HepG2 (cell line): ENCODE results near the gene RRP12. TPM values are rescaled to one million over a fixed set of nuclear protein-coding genes. Genes with fewer than 3 reads are reported as not detected.

Experiments used
- IRF1 ChIP-seq: sonication (generic); formaldehyde crosslinking; IDR thresholded peaks from 2 replicates; pipeline ENCODE4 v1.4.0; 2020; ENCODE audit warnings: low read depth, mild to moderate bottlenecking, missing genetic modification reagents
- MAZ ChIP-seq, 2 experiments: sonication (generic) in 1 of 2; formaldehyde crosslinking in 1 of 2; IDR thresholded peaks; 2 replicates each; pipeline versions ENCODE4 v1.5.0 to v1.6.1; 2012 to 2020; ENCODE audit warnings: low read depth in 2 of 2, mild to moderate bottlenecking in 2 of 2, borderline replicate concordance in 1 of 2, improper control_type of control experiment in 1 of 2, low read length in 1 of 2, missing genetic modification reagents in 1 of 2, moderate library complexity in 1 of 2
- MIXL1 ChIP-seq: IDR thresholded peaks from 2 replicates; pipeline ENCODE4 v1.6.1; 2016
- MTA3 ChIP-seq: sonication (generic); formaldehyde crosslinking; IDR thresholded peaks from 2 replicates; pipeline ENCODE4 v1.4.0; 2020; ENCODE audit warnings: missing genetic modification reagents
- NKX3-1 ChIP-seq: sonication (generic); formaldehyde crosslinking; IDR thresholded peaks from 2 replicates; pipeline ENCODE4 v1.5.0; 2020; ENCODE audit warnings: missing genetic modification reagents
- PCBP1 ChIP-seq: fragments of 200-400 bp; formaldehyde crosslinking; IDR thresholded peaks from 2 replicates; pipeline ENCODE4 v1.6.1; 2017; ENCODE audit warnings: mild to moderate bottlenecking, low read depth, low read length, borderline replicate concordance
- POLR2G ChIP-seq: fragments of 200-400 bp; formaldehyde crosslinking; IDR thresholded peaks from 2 replicates; pipeline ENCODE4 v1.6.1; 2018; ENCODE audit warnings: mild to moderate bottlenecking, low read depth, low read length, moderate library complexity
- TCF12 ChIP-seq, 2 experiments: fragments of 450-650 bp in 1 of 2; sonication (generic) in 1 of 2; formaldehyde crosslinking in 1 of 2; IDR thresholded peaks; 2 replicates each; pipeline versions ENCODE4 v1.6.1 to v1.8.0; 2017 to 2022; ENCODE audit warnings: antibody characterized with exemption in 1 of 2, mild to moderate bottlenecking in 1 of 2, missing genetic modification reagents in 1 of 2, moderate library complexity in 1 of 2
- ZNF256 ChIP-seq: sonication (generic); formaldehyde crosslinking; conservative IDR thresholded peaks from 2 replicates; pipeline ENCODE4 v1.4.0; 2020; ENCODE audit warnings: missing genetic modification reagents
- ZNF318 ChIP-seq: sonication (generic); formaldehyde crosslinking; IDR thresholded peaks from 2 replicates; pipeline ENCODE4 v1.4.0; 2020; ENCODE audit warnings: mild to moderate bottlenecking, missing genetic modification reagents
- ZNF337 ChIP-seq: sonication (generic); formaldehyde crosslinking; IDR thresholded peaks from 2 replicates; pipeline ENCODE4 v1.5.1; 2020; ENCODE audit warnings: missing genetic modification reagents, low read depth, mild to moderate bottlenecking, borderline replicate concordance
- ZNF749 ChIP-seq: sonication (generic); formaldehyde crosslinking; IDR thresholded peaks from 2 replicates; pipeline ENCODE4 v1.8.0; 2022; ENCODE audit warnings: mild to moderate bottlenecking, missing genetic modification reagents, moderate library complexity, borderline replicate concordance
- ZNF761 ChIP-seq: sonication (generic); formaldehyde crosslinking; conservative IDR thresholded peaks from 2 replicates; pipeline ENCODE4 v1.4.0; 2020; ENCODE audit warnings: mild to moderate bottlenecking, missing genetic modification reagents
- polyA plus RNA-seq, 8 experiments: library from polyadenylated mRNA; depleted of rRNA in 3 of 8; stranded (reverse) in 7 of 8; unstranded in 1 of 8; fragments of >200 nt; fragmentation: Illumina TruSeq in 4 of 8; extraction: Trizol in 4 of 8; gene quantifications; 2 replicates each; pipeline versions ENCODE4 v1.2.1 to v1.2.3, GENCODE V29; 2011 to 2016; ENCODE audit warnings: low read depth in 4 of 8, missing spikeins in 1 of 8, mixed read lengths in 1 of 8; ENCODE audit not compliant: insufficient read depth in 1 of 8
- total RNA-seq, 5 experiments: library from RNA; depleted of rRNA; stranded (reverse); fragments of >200 nt; fragmentation: Illumina TruSeq; extraction: Trizol; gene quantifications; 2 replicates each; pipeline ENCODE4 v1.2.3, GENCODE V29; 2016; ENCODE audit warnings: low read depth in 1 of 5
- TF ChIP-seq, protein P1 (sequence below): sonication (generic); formaldehyde crosslinking; IDR thresholded peaks from 2 replicates; pipeline ENCODE4 v1.4.0; 2020; ENCODE audit warnings: missing genetic modification reagents
- TF ChIP-seq, protein P2 (sequence below): sonication (generic); formaldehyde crosslinking; IDR thresholded peaks from 2 replicates; pipeline ENCODE4 v1.5.0; 2020; ENCODE audit warnings: mild to moderate bottlenecking, low read depth, missing genetic modification reagents, borderline replicate concordance

Gene RRP12
- total and polyA plus RNA-seq, 2 of the 13 experiments (the other 11 are each of a cell fraction or from before 2014, with no cell fraction given) = 13.2 to 39.4 TPM

DNA sequence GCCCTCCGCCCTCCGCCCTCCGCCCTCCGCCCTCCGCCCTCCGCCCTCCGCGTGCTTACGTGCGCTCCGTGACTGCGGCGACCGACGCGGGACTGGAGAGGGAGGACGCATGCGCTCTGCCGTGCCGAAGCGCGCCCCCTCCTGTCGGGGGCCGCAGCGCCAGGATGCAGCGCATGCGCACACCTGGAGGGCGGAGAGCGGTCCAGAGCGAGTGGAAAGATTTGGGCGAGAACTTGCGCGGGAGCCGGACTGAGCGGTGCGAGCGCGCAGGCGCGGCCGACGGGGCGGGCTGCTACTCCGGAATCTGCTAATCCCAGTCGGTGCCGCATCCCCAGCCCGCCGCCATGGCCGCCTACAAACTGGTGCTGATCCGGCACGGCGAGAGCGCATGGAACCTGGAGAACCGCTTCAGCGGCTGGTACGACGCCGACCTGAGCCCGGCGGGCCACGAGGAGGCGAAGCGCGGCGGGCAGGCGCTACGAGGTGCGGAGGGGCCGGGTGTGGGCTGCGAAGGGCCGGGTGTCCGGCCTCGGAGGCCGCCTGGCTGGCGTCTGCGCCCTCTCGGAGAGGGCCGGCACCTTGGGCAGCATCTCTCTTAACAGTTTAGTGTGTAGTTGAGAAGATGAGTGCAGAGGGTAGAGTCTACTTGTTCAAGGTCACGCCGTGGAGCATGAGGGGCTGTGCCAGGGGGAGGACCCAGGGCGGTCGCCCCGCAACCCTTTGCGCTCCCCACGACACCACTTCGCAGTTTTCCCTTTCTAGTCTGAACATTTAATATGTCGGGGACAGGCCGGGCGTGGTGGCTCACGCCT, 25.0 kb upstream of the RRP12 start, which contains the start of gene PGAM1 (continued):
- TF ChIP-seq NKX3-1 (CRISPR knock-in tag) = 0 out of 2 replicates have a peak, but pooled peaks have one; percentile 18
- no peak for TF ChIP-seq ZNF318 (CRISPR knock-in tag)
- TF ChIP-seq ZNF749 (CRISPR knock-in tag) = no peak
- TF ChIP-seq MTA3 (CRISPR knock-in tag) = no peak
- no peak for TF ChIP-seq PCBP1
- TF ChIP-seq, protein P1, sequence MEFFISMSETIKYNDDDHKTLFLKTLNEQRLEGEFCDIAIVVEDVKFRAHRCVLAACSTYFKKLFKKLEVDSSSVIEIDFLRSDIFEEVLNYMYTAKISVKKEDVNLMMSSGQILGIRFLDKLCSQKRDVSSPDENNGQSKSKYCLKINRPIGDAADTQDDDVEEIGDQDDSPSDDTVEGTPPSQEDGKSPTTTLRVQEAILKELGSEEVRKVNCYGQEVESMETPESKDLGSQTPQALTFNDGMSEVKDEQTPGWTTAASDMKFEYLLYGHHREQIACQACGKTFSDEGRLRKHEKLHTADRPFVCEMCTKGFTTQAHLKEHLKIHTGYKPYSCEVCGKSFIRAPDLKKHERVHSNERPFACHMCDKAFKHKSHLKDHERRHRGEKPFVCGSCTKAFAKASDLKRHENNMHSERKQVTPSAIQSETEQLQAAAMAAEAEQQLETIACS (CRISPR knock-in tag) = no peak
- no peak for TF ChIP-seq MIXL1
- no peak for TF ChIP-seq TCF12 (IDR thresholded peaks at IDR 0.05)
- no peak for TF ChIP-seq TCF12 (CRISPR knock-in tag; IDR thresholded peaks at IDR 0.05)
- TF ChIP-seq IRF1 = no peak
- no peak for TF ChIP-seq ZNF761 (CRISPR knock-in tag)
- TF ChIP-seq, protein P2, sequence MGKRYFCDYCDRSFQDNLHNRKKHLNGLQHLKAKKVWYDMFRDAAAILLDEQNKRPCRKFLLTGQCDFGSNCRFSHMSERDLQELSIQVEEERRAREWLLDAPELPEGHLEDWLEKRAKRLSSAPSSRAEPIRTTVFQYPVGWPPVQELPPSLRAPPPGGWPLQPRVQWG (CRISPR knock-in tag) = no peak
- peak; percentile 71 for TF ChIP-seq POLR2G
- TF ChIP-seq ZNF256 (CRISPR knock-in tag) = no peak
- TF ChIP-seq MAZ (IDR thresholded peaks at IDR 0.05; ENCODE audit: borderline replicate concordance, low read depth, low read length) = peak; percentile 73; the same call in 1 of the 2 replicates
- peak; percentile 86 for TF ChIP-seq MAZ (CRISPR knock-in tag; IDR thresholded peaks at IDR 0.05; ENCODE audit: low read depth)
- peak; percentile 46; the same call in 1 of the 2 replicates for TF ChIP-seq ZNF337 (CRISPR knock-in tag)
